HG02973 (cell line): ENCODE measurements around the gene MSI2.
"Not testable (repeated sequence)": the region's sequence is repeated elsewhere in the genome, so short reads cannot be mapped to it uniquely, and the experiment has no call there.

Experiments used
- ATAC-seq: cut with Tn5 transposase; IDR thresholded peaks from one replicate; pipeline ENCODE4 v1.9.1; 2021; ENCODE audit warnings: moderate library complexity; ENCODE audit not compliant: unreplicated experiment

MSI2 gene

GRCh38 chr17:57621791-57622190, 365.5 kb downstream of the MSI2 start:
- ATAC-seq = not testable (repeated sequence)

DNA sequence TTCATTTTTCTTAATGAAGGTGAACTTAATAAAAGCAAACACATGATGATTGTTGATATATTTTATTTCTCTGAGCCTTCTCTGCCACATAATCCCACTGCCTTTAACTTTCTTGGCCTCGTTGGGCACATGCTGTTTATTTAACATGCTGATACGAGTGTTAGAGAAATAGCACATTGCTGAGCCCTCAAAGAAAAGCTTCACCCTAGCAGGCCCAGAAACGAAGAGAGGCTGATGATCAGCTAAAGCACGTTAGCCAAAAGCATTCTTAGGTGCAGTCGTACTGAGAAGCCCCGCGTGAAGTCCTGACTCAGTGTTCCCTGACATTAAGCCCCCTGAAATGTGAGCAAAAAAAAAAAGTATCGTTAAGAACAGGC, 366.0 kb downstream of the MSI2 start:
- ATAC-seq = no peak

DNA sequence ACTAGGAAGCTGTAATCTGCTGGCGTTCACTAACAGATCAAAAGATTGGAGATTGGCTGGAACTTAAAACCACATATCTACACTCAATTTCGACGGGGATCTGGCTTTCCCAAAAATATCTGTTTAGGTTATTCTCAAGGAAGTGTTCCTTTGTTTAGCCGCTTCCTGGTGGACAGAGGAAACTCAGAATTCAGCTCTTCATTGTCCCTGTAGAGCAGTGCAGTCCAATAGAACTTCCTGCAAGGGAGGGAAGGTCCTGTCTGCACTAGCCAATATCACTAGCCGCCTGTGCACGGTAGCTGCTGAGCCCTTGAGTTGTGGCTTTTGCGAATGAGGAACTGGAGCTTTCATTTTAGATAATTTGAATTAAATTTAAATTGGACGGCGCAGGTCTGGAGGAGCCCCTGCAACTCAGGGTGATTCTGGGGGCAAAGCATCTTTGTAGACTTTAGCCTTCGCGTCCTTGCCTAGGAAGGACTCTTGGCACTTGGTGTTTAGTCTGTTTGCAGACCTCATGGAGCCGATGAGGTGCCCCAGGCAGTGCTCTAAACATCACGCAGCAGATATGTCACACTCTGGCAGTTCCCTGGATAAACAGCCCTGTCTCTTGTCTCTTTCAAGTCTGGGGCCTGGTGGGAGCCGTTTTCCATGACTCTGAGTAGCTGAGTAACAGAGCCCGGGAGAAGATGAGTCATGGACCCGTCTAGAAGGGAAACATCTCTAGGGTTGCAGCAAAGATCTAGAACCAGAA, 366.5 kb downstream of the MSI2 start:
- ATAC-seq = peak; percentile 64

- ATAC-seq = peak; percentile 18
Observed at GRCh38 chr17:57623620-57624019, 367.3 kb downstream of the MSI2 start.

DNA sequence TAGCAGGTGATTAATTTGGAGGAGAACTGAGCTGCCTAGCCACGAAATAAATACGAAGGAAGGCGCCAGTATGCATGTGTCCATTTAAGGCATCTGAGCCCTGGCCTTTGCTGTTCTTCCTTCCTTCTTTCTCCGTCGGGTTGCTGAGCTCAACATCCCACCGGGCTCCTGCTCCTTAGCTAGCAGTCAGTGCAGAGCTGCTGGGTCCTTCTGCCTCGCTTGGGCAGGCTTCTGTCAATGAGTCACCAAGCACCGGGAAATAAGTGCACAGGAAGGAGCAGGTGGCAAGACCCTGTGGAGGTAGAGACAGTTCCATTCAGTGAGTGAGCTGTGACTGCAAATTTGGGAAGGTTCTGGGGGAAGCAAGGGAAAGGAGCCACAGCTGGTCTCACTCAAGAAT, 368.1 kb downstream of the MSI2 start:
- ATAC-seq = no peak

DNA sequence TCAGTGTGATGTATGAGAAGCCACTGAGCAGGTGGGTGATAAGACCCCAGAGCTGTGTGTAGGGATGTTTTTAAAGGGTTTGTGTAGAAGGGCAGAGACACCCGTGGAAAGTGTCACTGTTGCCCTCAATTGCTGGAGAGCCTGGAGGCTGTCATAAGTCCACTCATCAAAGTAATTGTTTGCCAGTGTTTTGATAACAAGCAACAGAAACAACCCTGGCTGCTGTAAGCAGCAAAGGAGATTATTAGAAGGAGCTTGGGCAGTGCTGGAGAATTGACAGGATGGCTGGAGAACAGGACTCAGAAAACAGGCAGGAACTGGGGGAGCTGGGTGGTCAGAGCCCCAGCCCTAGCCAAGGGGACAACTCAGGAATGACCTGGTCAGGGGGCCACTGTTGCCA, 369.2 kb downstream of the MSI2 start:
- ATAC-seq = no peak

- no peak for ATAC-seq
Observed at GRCh38 chr17:57625957-57626356, 369.6 kb downstream of the MSI2 start.

DNA sequence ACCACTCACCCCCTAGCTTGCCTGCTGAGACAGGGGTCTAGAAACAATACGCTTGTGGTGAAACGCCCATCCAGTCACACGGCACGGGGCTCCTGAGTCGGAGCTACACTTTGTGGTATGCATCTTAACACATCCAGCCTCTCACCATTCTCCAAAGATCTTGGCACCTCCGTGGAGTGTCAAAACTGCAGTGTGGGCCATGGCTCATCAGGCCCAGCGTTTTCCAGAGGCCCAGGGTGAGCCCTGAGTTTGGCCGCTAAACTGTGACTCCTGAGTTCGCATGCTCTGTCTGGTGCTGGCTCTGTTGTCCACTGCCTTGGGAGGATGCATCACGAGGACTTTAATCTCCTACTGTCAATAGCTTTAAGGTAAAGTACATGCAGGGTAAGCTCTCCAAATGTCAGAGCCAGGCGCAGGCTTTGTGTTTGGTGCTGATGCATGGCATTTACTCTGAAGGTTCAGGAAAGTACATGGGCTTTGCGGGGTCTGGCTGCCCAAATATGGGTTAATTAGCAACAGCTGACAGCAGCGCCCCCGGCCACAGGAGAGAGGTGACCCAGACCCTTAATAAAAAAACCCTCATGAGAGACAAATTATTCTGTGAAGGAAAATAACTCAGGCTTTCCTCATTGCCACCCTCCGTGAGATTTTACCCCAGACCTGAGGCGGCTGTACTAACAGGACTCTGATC, 370.3 kb downstream of the MSI2 start:
- no peak for ATAC-seq

GRCh38 chr17:57627591-57627990, 371.3 kb downstream of the MSI2 start:
- no peak for ATAC-seq

- no peak for ATAC-seq
Observed at GRCh38 chr17:57628421-57628820, 372.1 kb downstream of the MSI2 start.

GRCh38 chr17:57629470-57629869, 373.1 kb downstream of the MSI2 start:
- peak; percentile 70 for ATAC-seq

DNA sequence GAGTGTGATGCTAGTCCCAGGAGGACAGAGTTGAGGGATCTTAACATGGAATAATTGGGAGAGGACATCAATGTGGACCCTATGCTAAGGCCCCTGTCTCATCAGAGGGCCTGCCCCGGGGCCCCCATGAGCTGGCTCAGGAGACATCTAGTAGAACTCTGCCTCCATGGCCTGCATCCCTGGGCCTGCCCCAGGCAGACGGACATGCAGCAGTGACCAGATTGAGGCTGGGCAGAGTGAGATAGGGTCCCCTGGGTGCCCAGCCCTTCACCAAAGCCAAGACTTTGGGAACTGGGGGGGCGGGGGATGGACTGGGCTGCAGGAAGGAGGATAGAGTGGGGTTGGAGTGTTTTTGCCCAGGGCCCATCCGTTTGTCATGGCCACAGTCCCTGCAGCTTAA, 373.6 kb downstream of the MSI2 start:
- no peak for ATAC-seq

DNA sequence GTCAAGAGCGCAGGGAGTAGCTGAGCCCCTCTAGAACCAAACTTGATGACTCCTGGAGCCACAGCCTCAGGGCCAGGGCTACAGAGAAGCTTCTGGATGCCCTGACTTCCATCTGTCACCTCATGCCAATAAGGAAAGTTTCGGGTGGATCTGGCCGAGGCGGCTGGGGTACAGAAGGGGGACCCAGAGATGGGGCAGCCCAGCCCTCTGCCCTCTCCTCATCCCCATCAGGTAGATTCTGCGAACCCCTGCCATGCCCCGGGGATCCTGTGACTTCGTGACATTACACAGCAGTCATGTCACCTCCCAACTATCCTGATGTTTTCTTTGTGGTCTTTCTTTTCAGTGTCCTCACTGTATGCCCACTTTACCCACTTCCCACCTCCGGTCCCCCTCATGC, 374.4 kb downstream of the MSI2 start:
- no peak for ATAC-seq

GRCh38 chr17:57631871-57632270, 375.5 kb downstream of the MSI2 start:
- no peak for ATAC-seq

DNA sequence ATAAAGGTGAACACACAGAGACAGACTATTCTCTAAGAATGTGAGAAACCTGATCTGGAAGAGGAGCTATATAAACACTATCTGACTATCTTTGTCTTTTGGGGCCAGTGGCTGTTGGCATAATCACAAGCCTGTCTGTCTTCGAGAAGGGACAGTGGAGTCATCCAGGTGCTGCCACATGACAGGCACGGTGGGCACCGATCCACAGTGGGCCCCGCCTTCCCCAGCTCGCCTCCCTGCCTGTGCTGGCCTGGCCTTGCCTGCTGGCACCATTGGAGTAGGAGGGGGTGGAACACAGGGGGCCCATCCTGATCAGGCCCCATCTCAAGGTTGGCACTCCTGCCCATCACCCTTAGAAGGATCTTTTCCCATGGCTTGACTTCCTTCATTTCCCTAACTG, 376.0 kb downstream of the MSI2 start:
- ATAC-seq = no peak

DNA sequence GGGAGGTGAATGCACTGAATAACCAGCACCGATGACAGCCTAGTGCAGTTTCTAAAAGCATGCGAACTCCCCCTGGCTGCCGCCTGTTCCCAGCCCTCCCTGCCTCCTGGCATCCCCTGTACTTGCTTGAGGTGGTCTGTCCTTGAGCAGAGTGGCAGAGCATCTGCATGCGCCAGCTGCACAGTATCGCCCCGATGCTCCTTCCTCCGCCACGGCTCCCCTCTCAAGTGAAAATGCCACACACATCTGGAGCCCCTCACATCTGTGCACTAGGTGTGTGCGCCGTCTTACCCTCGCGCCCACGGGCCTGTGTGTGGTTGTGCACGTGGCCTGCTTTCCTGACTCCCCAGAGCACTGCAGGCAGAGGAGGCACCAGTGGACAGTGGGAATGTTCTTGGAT, 376.9 kb downstream of the MSI2 start:
- no peak for ATAC-seq

DNA sequence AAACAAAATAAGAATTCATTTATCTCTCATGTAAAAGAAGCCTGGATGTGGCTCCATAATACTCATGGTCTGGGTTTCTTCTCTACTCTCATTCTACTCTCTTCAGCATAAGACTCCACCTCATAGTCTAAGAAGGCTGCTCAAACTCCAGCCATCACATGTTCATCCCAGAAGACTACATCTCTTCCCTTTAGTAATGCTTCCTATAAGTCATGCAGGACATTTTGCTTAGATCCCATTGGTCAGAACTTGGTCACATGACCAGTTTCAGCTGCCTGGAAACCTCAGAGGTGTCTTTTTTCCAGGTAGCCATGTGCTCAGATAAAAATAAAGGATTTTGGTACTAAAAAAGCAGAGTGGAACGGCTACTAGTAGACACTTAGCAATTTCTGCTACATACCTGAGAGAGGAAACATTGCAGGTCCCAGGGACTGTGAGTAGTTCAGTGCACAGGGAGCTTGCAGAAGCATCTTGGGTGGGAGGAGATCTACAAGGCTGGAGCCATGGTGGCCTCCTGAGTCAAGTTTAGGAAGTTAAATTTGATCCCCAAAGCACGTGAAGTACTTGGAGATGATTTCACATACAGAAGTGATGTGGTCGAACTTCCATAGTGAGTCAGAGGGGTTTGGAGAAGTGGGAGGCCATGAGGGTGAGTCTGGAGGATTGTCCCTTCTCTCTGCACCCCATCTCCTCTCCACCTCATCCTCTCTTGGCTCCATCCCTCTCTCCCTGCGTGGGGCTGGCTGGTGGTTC, 378.6 kb downstream of the MSI2 start:
- ATAC-seq = no peak

DNA sequence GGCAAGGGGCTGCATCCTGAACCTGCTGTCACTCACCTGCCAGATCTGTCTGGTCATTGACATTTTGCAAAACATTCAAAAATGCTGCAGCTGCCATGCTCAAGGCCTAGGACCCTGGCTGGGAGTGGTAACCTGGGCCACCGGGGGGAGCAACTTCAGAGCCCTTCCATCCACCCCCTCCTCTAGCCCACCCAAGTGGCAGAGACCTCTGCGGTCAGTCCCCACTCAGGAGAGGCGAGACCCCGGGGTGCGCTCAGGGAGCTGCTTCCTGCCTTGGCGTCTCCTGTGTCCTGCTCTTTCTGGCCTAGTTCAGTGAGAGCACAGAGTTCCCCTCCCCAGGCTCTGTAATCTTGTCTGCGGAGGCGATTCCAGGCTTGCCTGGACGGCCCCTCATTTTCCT, 380.0 kb downstream of the MSI2 start:
- no peak for ATAC-seq

GRCh38 chr17:57636985-57637665, 380.8 kb downstream of the MSI2 start:
- ATAC-seq = no peak

DNA sequence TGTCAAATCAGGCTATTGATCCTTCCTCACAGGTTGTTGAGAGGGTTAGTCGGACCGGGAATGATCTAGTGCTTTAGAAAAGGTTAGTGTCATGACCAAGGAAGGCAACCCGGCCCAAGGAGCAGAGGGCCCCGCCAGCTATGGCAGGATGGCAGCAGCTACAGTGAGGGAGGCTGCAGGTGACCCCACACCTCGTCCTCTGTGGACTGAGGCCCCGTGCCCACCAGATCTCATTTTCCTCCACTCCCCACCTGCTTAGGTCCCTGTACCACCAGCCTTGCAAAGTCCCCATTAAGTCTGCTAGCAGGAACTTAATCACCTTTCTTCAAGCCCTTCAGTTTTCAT, 381.3 kb downstream of the MSI2 start:
- ATAC-seq = no peak

DNA sequence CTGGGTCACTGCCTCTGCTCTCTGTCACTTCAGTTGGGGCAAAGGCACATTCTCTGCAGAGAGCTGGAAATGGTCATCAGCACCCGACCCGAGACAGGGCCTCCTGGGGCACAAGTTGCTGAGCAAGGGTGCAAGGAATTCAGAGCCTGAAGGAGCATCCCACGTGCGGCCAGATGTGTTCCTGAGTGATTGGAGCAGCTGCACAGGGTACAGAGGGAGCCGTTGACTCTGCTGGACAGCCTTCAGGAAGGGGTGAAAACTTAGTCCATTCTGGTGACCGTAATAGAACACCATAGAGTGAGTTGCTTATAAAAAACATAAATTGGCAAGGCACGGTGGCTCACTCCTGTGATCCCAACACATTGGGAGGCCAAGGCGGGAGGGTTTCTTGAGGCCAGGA, 382.0 kb downstream of the MSI2 start:
- no peak for ATAC-seq

- no peak for ATAC-seq
Observed at GRCh38 chr17:57639381-57639780, 383.1 kb downstream of the MSI2 start.
